Fibroblast of the aortic adventitia (primary cell): Measurements from ENCODE around the gene CERS6. TPM values are rescaled to one million over a fixed set of nuclear protein-coding genes. Genes with fewer than 3 reads are reported as not detected.
"Not testable (repeated sequence)": the region's sequence is repeated elsewhere in the genome, so short reads cannot be mapped to it uniquely, and the experiment has no call there.

Experiments used
- DNase-seq: peaks from one replicate; pipeline ENCODE4 v3.0.0-alpha.2; 2010; ENCODE audit warnings: low read depth
- H3K4me3 ChIP-seq: 2 replicates; pipeline ENCODE4 v1.5.1; 2011; ENCODE audit warnings: low read depth, mild to moderate bottlenecking, control low read depth, low read length, moderate library complexity
- CTCF ChIP-seq: IDR thresholded peaks from 2 replicates; pipeline ENCODE4 v1.5.1; 2011; ENCODE audit warnings: mild to moderate bottlenecking, low read length, control low read depth, inconsistent platforms; ENCODE audit not compliant: insufficient read depth
- total RNA-seq: library from RNA; depleted of rRNA; stranded (reverse); fragments of >200 nt; gene quantifications from 2 replicates; pipeline ENCODE4 v1.2.3, GENCODE V29; 2012; ENCODE audit warnings: low replicate concordance

Gene CERS6
- total RNA-seq, 1 donor, result 14.2 TPM

DNA sequence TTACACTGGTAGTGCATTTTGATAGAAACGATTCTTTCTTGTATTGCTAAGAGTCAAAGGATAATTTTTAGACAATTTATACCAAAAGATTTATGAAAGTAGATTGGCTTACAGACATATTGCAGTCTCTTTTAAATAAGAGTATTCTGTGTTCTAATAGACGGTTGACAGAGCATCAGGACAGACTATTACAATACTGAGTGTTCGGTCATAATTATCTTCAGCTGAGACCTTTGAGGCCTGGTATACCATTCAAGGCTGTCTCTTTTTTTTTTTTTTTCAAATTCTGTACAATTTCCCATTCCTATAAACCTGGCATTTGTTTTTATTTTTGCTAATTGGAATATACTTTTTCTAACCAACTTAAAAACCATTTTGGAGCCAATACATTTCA lies 205.8 kb downstream of the CERS6 start:
- no peak overlapping the region for H3K4me3 ChIP-seq
- no peak for TF ChIP-seq CTCF
- no peak for DNase-seq

DNA sequence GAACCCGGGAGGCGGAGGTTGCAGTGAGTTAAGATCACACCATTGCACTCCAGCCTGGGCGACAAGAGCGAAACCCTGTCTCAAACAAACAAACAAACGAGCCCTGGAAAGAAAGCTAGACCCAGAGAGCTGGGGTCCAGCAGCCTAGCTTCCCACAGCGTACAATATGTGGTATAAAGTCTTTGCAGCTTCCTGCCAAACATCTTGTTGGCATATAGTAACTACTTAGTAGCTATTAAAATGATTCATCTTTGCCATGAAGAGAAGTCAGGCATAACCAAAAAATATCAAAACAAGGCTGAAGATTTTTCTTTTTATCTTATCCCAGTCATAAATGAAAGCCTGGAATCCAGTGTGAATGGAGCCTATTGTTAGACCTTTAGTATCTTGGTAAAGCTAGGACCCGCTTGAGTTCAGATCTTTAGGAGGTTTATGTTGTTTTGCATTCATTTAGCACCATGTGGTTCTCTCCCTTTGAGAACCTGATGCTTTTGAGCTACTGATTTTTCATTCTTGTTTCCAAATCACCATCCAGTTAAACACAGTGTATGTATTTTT lies 206.7 kb downstream of the CERS6 start:
- no peak overlapping the region for H3K4me3 ChIP-seq
- no peak for DNase-seq
- no peak for TF ChIP-seq CTCF

GRCh38 chr2:168663993-168664392 lies 207.9 kb downstream of the CERS6 start:
- peak; percentile 31 for DNase-seq
- no peak overlapping the region for H3K4me3 ChIP-seq
- no peak for TF ChIP-seq CTCF

GRCh38 chr2:168664715-168665114 lies 208.6 kb downstream of the CERS6 start:
- H3K4me3 ChIP-seq, DNase-seq: not testable (repeated sequence)

DNA sequence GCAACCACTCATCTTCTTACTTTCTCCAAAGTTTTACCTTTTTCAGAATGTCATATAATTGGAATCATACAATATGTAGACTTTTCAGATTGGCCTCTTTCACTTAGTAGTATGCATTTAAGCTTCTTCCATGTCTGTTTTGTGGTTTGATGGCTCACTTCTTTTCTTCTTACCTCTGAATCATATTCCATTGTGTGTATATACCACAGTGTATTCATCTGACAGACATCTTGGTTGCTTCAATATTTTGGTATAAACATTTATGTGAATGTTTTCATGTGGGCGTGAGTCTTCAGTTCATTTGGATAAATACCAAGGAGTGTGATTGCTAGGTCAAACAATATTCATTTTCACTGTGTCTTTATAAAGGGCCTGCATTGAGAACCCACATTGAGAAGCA lies 210.3 kb downstream of the CERS6 start:
- H3K4me3 ChIP-seq, result no peak overlapping the region
- TF ChIP-seq CTCF, result no peak
- DNase-seq, result no peak

DNA sequence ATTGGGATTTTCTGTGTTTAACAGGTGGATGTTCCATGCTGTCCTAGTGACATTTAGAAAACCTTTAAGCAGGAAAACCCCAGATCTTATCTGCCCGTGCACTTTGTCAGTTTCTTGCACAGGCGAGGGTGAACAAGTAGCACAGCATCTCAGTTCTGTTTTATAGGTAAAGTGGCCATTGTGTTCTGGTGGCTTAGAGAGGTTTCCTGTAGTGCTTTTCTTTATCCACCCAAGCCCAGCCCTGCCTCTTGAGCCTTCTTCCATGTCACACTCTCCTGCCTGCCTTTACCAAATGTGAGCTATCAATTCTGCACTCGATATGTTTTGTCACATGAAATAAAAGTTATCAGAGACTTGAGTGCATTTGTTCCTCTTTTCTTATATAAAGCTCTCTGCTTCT lies 211.1 kb downstream of the CERS6 start:
- no peak for DNase-seq

GRCh38 chr2:168669151-168669550 lies 213.1 kb downstream of the CERS6 start:
- DNase-seq, result no peak

More for the DNA sequence above, 211.1 kb downstream of the CERS6 start:
- no peak overlapping the region for H3K4me3 ChIP-seq
- TF ChIP-seq CTCF, result no peak

More at GRCh38 chr2:168669151-168669550, 213.1 kb downstream of the CERS6 start:
- no peak for TF ChIP-seq CTCF
- H3K4me3 ChIP-seq, result no peak overlapping the region
